PC-3 (cell line): ENCODE results near the gene CRTAC1.

Experiments used
- CTCF ChIP-seq: fragments of 300-600 bp; sonication (generic); conservative IDR thresholded peaks from 2 replicates; pipeline ENCODE4 v1.5.1; 2017; ENCODE audit warnings: antibody characterized with exemption, low read depth, mild to moderate bottlenecking, low read length
- EZH2 ChIP-seq: fragments of 300-600 bp; sonication (generic); IDR thresholded peaks from one replicate; pipeline ENCODE4 v1.6.1; 2017; ENCODE audit warnings: antibody characterized with exemption, mild to moderate bottlenecking, low read length; ENCODE audit not compliant: unreplicated experiment
- EZH2phosphoT487 ChIP-seq: fragments of 300-600 bp; sonication (generic); IDR thresholded peaks from 2 replicates; pipeline ENCODE4 v1.6.1; 2018; ENCODE audit warnings: mild to moderate bottlenecking, antibody characterized with exemption, low read length, borderline replicate concordance

- TF ChIP-seq CTCF (no peak), EZH2 (no peak), EZH2phosphoT487 (no peak)
Observed at GRCh38 chr10:98039690-98040381, 9.4 kb upstream of the CRTAC1 start.
